PC-3 (cell line): ENCODE data around the gene MARCHF6. TPM values are rescaled to one million over a fixed set of nuclear protein-coding genes. Genes with fewer than 3 reads are reported as not detected.

Experiments
- ATAC-seq: fragments of 200-7000 bp; cut with Tn5 transposase; 2 replicates; pipeline ENCODE4 v1.9.1; 2020; ENCODE audit warnings: mild to moderate bottlenecking, moderate library complexity
- BruUV-seq: library from RNA; stranded (reverse); fragments of 400-500 nt; replicated peaks from 2 replicates; lab custom pipeline; 2021; lab: Mats Ljungman, UMichigan
- CTCF ChIA-PET: fragments of 300-600 bp; sonication (Branson Sonifier 250); formaldehyde crosslinking; loops from one replicate; lab custom pipeline; 2022; ENCODE audit warnings: antibody characterized with exemption; lab: Charles Lee
- POLR2A ChIA-PET: fragments of 300-600 bp; sonication (Branson Sonifier 250); formaldehyde crosslinking; loops from one replicate; lab custom pipeline; 2022; ENCODE audit warnings: antibody characterized with exemption; ENCODE audit not compliant: unreplicated experiment; lab: Charles Lee
- DNase-seq: peaks from one replicate; pipeline ENCODE4 v3.0.0-alpha.2; 2015
- H2AFZ ChIP-seq: fragments of 300-600 bp; sonication (generic); 2 replicates; pipeline ENCODE4 v1.6.0; 2016; ENCODE audit warnings: antibody characterized with exemption, low read length
- H3F3A ChIP-seq: fragments of 300-600 bp; sonication (generic); one replicate; pipeline ENCODE4 v1.6.0; 2017; ENCODE audit warnings: antibody characterized with exemption, low read length, control low read depth, mild to moderate bottlenecking; ENCODE audit not compliant: unreplicated experiment
- H3K27ac ChIP-seq: fragments of 300-600 bp; sonication (generic); 2 replicates; pipeline ENCODE4 v1.5.1; 2016; ENCODE audit warnings: mild to moderate bottlenecking, low read length
- H3K27me3 ChIP-seq: fragments of 300-600 bp; sonication (generic); 2 replicates; pipeline ENCODE4 v1.6.1; 2016; ENCODE audit warnings: low read length, mixed read lengths
- H3K36me3 ChIP-seq: fragments of 300-600 bp; sonication (generic); 2 replicates; pipeline ENCODE4 v1.6.1; 2016; ENCODE audit warnings: low read depth, mixed run types, low read length, mixed read lengths
- H3K4me1 ChIP-seq: fragments of 300-600 bp; sonication (generic); 2 replicates; pipeline ENCODE4 v1.5.1; 2016; ENCODE audit warnings: low read length; ENCODE audit not compliant: insufficient read depth
- H3K4me2 ChIP-seq: fragments of 300-600 bp; sonication (generic); 2 replicates; pipeline ENCODE4 v1.6.0; 2016; ENCODE audit warnings: low read length
- H3K4me3 ChIP-seq: fragments of 300-600 bp; sonication (generic); 2 replicates; pipeline ENCODE4 v1.5.1; 2016; ENCODE audit warnings: mild to moderate bottlenecking, low read length, mixed read lengths
- H3K79me2 ChIP-seq: fragments of 300-600 bp; sonication (generic); 2 replicates; pipeline ENCODE4 v1.6.1; 2017; ENCODE audit warnings: low read length, mixed read lengths
- H3K9ac ChIP-seq: fragments of 300-600 bp; sonication (generic); 2 replicates; pipeline ENCODE4 v1.6.0; 2016; ENCODE audit warnings: mild to moderate bottlenecking, low read length
- H3K9me2 ChIP-seq: fragments of 300-600 bp; sonication (generic); replicated peaks from 2 replicates; pipeline ENCODE4 v1.6.1; 2016; ENCODE audit warnings: mixed run types, low read length, mixed read lengths
- H3K9me3 ChIP-seq: fragments of 300-600 bp; sonication (generic); 2 replicates; pipeline ENCODE4 v1.6.1; 2016; ENCODE audit warnings: low read length, mixed read lengths
- H4K20me1 ChIP-seq: fragments of 300-600 bp; sonication (generic); 2 replicates; pipeline ENCODE4 v1.6.1; 2016; ENCODE audit warnings: low read length, mixed read lengths
- EZH2 ChIP-seq: fragments of 300-600 bp; sonication (generic); IDR thresholded peaks from one replicate; pipeline ENCODE4 v1.6.1; 2017; ENCODE audit warnings: antibody characterized with exemption, mild to moderate bottlenecking, low read length; ENCODE audit not compliant: unreplicated experiment
- EZH2phosphoT487 ChIP-seq: fragments of 300-600 bp; sonication (generic); IDR thresholded peaks from 2 replicates; pipeline ENCODE4 v1.6.1; 2018; ENCODE audit warnings: mild to moderate bottlenecking, antibody characterized with exemption, low read length, borderline replicate concordance
- intact Hi-C: fragments of 100-400 bp; cut with micrococcal nuclease; formaldehyde crosslinking; loops from 2 replicates; pipeline ENCODE4 v1.9.0; 2023
- total RNA-seq: library from RNA; depleted of rRNA; stranded (reverse); fragments of >200 nt; gene quantifications from 2 replicates; pipeline ENCODE4 v1.2.3, GENCODE V29; 2014
- TF ChIP-seq, protein P1 (sequence below): fragments of 300-600 bp; sonication (generic); conservative IDR thresholded peaks from 2 replicates; pipeline ENCODE4 v1.5.1; 2017; ENCODE audit warnings: antibody characterized with exemption, low read depth, mild to moderate bottlenecking, low read length

MARCHF6 gene
- total RNA-seq, 1 experiment from 2014 or later = 140 TPM

DNA sequence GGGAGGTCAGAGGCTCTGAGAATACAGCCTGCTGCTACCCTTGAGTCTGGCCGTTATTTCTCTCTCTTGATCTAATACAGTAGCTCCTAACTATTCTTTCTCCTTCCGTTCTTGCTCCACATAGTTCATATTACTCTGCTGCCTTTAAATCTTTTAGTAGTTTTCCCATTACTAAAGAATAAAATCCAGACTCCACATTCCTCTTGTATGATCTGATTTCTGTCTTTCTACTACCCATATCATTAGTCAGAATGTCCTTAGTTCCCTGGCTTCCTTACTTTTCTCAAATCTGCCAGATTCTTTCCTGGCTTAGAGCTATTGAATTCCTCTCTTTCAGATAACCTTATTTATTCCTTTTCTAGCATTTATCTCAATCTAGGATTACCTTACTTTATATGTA is 40.0 kb downstream of the MARCHF6 start:
- Histone ChIP-seq H2AFZ (no peak overlapping the region), H3K4me3 (no peak overlapping the region), H3K9me3 (no peaks in the 10 kb centered on the region), H3K9ac (no peak overlapping the region), H3K4me2 (no peak overlapping the region), H3F3A (no peaks in the 10 kb centered on the region), H3K27ac (no peak overlapping the region), H3K9me2 (no peaks in the 10 kb centered on the region), H3K79me2 (no peaks in the 10 kb centered on the region), H3K27me3 (no peaks in the 10 kb centered on the region), H4K20me1 (no peaks in the 10 kb centered on the region), H3K36me3 (peaks cover 76% of the 10 kb centered on the region), H3K4me1 (no peaks in the 10 kb centered on the region)
- BruUV-seq = no TSS peak
- POLR2A ChIA-PET = no interaction called here
- DNase-seq (no peak), ATAC-seq (no peak)
- TF ChIP-seq EZH2 (no peak), EZH2phosphoT487 (no peak)
- TF ChIP-seq, protein P1, sequence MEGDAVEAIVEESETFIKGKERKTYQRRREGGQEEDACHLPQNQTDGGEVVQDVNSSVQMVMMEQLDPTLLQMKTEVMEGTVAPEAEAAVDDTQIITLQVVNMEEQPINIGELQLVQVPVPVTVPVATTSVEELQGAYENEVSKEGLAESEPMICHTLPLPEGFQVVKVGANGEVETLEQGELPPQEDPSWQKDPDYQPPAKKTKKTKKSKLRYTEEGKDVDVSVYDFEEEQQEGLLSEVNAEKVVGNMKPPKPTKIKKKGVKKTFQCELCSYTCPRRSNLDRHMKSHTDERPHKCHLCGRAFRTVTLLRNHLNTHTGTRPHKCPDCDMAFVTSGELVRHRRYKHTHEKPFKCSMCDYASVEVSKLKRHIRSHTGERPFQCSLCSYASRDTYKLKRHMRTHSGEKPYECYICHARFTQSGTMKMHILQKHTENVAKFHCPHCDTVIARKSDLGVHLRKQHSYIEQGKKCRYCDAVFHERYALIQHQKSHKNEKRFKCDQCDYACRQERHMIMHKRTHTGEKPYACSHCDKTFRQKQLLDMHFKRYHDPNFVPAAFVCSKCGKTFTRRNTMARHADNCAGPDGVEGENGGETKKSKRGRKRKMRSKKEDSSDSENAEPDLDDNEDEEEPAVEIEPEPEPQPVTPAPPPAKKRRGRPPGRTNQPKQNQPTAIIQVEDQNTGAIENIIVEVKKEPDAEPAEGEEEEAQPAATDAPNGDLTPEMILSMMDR = no peak
- intact Hi-C loops = no loop called here
- CTCF ChIA-PET = no interaction called here

DNA sequence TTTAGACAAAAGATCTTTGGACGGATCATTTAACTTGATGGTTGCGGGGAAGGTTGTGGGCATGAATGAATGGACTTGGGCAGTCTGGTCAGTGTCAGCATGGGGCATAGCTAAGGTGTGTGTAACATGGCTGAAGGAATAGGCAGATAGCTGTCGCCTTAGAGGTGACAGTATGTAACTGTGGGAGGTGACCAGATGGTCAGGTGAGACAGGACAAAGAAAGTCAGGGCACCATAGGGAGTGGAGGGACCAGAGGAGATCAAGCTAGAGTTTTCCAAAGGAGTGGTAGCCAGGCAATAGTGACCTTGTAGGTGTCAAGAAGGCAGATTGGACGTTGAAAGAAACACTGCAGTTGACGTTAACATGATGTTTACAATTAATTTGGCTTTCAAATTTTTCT is 43.1 kb downstream of the MARCHF6 start:
- Histone ChIP-seq H3K4me2 (no peak overlapping the region), H3K4me1 (no peaks in the 10 kb centered on the region), H4K20me1 (0 out of 2 replicates have a peak, but pooled peaks cover 4% of the 10 kb centered on the region), H3K9me2 (no peaks in the 10 kb centered on the region), H3K36me3 (peaks cover 81% of the 10 kb centered on the region), H3K9ac (no peak overlapping the region), H3K27ac (no peak overlapping the region), H3K79me2 (no peaks in the 10 kb centered on the region), H2AFZ (no peak overlapping the region), H3F3A (no peaks in the 10 kb centered on the region), H3K9me3 (no peaks in the 10 kb centered on the region), H3K27me3 (no peaks in the 10 kb centered on the region), H3K4me3 (no peak overlapping the region)
- intact Hi-C loops = no loop called here
- no TSS peak for BruUV-seq
- ChIA-PET POLR2A (no interaction called here), CTCF (no interaction called here)
- TF ChIP-seq EZH2 (no peak), EZH2phosphoT487 (no peak)
- TF ChIP-seq, protein P1 = no peak
- ATAC-seq (no peak), DNase-seq (no peak)

DNA sequence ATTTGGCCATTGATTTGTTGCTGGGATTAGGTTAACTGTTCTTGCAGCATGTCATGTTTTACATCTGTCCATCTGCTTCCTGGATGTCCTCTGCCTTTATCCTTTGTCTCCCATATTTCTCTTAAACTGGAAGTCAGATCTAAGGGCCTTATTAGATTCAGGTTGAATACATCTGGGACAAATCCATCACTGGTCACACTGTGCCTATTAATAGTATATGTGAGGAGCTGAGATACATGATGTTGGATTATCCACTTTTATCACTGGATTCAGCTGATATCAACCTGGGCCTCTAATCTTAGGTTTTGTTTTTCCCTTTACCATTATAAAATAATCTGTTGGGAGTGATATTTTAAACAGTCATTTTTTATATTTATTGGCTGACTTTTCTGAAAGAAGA is 46.3 kb downstream of the MARCHF6 start:
- Histone ChIP-seq H3K27ac (no peak overlapping the region), H3K9me2 (no peaks in the 10 kb centered on the region), H3K4me2 (no peak overlapping the region), H3K4me1 (no peaks in the 10 kb centered on the region), H3K4me3 (no peak overlapping the region), H2AFZ (no peak overlapping the region), H4K20me1 (0 out of 2 replicates have a peak, but pooled peaks cover 4% of the 10 kb centered on the region), H3F3A (no peaks in the 10 kb centered on the region), H3K36me3 (peaks cover 83% of the 10 kb centered on the region), H3K9ac (no peak overlapping the region), H3K27me3 (no peaks in the 10 kb centered on the region), H3K9me3 (no peaks in the 10 kb centered on the region), H3K79me2 (no peaks in the 10 kb centered on the region)
- ATAC-seq (no peak), DNase-seq (no peak)
- CTCF ChIA-PET = no interaction called here
- no peak for TF ChIP-seq EZH2phosphoT487
- TF ChIP-seq EZH2 = no peak
- TF ChIP-seq, protein P1 = no peak
- BruUV-seq = no TSS peak
- POLR2A ChIA-PET = no interaction called here
- intact Hi-C loops = no loop called here
